ENCODE measurements around the gene ARSI.

Gene ARSI

DNA sequence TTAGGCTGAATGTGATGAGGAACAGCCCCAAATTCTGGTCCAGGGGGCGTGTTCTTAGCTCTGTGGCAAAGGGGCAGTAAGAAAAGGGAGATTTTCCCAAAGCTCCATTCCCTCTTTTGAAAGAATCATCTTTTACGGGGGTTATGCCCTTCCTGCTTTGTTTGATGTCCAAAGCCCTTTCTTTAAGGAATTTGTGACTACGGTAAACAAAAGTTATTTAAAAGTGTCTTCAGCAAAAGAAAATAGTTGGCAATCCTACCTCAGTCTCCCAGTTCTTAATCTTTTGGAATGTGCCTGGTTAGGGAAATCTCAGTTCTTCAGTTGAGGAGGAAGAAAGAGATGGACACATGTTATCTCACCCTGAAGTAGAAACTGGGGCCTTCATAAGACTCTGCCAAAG, 24.4 kb upstream of the ARSI start:
- no peak for FAIRE-seq

DNA sequence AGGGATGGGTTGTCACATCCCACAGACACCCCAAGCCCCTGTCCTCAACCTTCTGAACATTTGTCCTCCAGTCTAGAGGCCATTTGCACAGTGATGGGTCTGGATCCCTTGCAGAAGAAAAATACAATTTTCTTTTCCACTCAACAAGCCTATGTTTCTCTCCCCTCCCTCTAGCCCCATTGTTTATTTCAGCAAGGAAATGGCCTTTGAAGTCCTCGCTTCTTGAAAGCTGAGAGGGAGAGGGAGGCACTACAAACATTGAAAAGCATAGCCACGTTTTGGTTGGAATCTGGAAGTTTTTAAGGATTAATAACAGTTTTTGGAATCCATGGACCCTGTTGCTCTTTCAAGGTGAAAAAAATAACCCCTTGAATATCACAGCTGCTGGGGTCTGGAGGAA, 24.0 kb upstream of the ARSI start:
- FAIRE-seq (no peak), DNase-seq (ENCODE audit: insufficient read length, low spot score) (no peak)

More for the DNA sequence above, 24.4 kb upstream of the ARSI start:
- DNase-seq (ENCODE audit: insufficient read length, low spot score): no peak

DNA sequence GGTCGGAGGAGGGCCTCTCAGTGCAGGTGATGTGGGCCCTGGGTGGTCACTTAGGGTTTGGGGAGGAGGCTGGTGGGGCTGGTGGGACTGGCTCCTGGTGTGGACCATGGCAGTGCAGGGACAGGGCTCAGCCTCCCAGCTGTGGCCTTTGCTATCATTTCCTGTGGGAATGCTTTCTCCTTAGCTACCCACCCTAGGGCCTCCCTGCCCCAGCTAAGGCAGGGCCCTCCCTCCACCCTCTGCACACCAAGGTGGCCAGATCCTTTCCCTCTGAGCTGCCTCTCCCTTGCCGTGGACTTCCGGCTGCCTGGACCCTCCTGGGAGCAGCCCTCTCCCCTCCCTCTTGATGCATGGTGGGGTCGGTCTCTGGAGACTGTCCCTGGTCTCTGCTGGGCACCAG, 22.7 kb upstream of the ARSI start:
- DNase-seq (ENCODE audit: insufficient read length, low spot score) (no peak), FAIRE-seq (no peak)

DNA sequence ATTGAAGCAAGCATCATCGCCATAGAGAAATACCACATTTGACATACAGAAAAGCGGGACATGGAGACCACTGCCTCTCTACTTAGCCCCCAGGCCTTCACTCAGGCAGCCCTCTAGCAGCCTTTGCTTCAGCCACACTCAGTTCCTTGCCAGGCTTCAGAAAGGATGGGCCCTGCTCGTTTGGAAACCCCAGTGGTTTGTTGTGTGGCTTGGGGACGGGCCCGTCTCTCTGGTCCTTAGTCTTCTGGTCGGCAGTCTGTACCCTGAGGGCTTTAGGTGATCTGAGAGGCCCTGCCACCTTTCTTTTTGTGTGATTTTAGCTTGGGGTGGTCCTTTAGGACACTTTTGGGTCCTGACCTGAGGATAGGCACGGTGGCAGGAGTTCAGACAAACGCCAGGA, 21.1 kb upstream of the ARSI start:
- no peak for FAIRE-seq
- no peak for DNase-seq (ENCODE audit: insufficient read length, low spot score)

DNA sequence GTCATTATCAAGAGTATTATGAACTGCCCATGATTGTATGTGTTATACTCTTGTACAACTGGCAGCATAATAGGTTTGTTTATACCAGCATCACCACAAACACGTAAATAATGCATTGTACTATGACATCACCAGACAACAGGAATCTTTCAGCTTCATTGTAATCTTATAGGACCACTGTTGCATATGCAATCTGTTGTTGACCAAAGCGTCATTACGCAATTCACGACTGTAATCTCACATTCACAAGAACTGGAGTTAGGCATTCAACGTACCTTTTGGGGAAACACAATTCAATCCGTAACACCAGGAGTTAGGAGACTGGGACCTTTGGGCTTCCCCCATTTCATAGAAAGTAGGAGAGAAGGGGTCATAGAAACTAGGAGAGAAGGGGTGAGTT, 20.4 kb upstream of the ARSI start:
- DNase-seq (ENCODE audit: insufficient read length, low spot score) (no peak), FAIRE-seq (no peak)

DNA sequence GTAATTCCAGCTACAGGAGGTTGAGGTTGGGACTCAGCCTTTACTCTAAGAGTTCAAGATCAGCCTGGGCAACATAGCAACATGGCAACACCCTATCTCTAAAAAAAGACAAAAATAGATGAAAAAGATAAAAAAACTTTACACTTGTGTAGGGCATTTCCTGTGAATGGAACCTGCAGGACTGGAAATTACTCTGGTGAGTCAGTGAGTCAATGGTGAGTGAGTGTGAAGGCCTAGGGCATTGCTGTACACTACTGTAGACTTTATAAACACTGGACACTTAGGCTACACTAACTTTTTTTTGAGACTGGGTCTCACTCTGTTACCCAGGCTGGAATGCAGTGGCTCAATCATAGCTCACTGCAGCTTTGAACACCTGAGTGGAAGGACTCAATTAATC, 19.5 kb upstream of the ARSI start:
- DNase-seq (ENCODE audit: insufficient read length, low spot score) (no peak), FAIRE-seq (no peak)

DNA sequence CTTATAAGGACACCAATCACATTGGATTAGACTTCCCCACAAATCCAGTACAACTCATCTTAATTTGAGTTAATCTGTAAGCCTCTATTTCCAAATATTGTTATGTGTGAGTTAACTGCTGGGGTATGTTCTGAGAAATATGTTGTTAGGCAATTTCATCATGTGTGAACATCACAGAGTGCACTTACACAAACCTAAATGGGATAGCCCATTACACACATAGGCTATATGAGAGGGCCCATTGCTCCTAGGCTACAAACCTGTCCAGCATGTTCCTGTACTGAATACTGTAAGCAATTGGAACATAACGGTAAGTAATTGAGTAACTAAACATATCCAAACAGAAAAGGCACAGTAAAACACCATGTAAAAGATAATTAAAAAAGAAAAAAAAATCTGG, 19.1 kb upstream of the ARSI start:
- no peak for DNase-seq (ENCODE audit: insufficient read length, low spot score)
- no peak for FAIRE-seq

DNA sequence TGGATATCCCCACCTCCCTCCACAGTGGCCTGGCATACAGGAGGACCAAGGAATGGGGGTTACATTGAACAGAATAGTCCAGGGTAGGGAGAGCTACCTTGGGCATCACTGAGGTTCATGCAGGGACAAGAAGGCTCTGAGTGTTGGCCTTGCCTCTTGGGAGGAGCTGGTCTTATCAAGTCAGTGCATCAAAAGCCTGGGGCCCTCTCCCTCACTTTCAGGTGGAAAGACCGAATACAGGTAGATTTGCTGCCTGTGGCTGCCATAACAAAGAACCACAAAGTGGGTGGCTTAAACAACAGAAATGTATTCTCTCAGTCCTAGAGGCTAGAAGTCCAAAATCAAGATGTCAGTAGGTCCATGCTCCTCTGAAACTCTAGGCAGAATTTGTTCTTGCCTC, 18.5 kb upstream of the ARSI start:
- DNase-seq (ENCODE audit: insufficient read length, low spot score) (no peak), FAIRE-seq (no peak)

DNA sequence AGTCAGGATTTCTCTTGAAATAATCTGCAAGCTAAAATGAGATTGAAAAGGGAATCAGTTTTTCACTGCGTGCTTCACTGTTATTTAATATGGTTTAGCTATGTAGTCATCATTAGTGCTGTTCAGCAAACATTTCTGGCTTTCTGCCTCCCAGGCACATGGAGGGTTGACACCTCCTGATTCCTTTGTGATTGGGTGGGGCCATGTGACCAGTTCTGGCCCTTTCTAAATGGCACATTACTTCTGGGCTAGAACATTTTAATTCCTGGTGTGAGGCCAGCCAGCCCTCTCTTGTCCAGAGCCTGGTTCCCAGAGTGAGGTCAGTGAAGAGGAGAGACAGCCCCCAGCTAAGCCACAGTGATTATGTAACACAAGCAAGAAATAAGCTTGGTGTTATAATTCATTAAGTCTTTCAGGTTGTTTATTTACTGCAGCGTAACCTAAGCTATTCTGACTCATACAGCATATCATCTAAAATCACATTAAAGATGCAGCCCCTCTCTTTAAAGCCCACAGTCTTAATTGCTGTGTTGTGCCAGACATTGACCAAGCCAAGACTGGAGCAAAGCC, 17.4 kb upstream of the ARSI start:
- DNase-seq (ENCODE audit: insufficient read length, low spot score) (no peak), FAIRE-seq (no peak)

DNA sequence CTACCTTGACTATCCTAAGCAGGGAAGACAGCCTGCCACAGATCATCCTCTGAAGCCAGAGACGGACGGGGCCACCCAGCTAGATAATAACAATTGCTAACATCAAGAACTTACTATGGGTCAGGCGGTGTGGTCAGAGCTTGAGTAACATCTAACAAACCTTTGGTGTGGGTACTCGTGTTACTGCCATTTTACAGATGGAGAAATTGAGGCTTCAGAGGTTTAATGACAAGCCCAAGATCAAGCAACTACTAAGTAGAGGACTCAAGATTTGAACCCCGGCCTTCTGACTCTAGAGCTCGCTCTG, 16.7 kb upstream of the ARSI start:
- DNase-seq (ENCODE audit: insufficient read length, low spot score) (no peak), FAIRE-seq (no peak)

DNA sequence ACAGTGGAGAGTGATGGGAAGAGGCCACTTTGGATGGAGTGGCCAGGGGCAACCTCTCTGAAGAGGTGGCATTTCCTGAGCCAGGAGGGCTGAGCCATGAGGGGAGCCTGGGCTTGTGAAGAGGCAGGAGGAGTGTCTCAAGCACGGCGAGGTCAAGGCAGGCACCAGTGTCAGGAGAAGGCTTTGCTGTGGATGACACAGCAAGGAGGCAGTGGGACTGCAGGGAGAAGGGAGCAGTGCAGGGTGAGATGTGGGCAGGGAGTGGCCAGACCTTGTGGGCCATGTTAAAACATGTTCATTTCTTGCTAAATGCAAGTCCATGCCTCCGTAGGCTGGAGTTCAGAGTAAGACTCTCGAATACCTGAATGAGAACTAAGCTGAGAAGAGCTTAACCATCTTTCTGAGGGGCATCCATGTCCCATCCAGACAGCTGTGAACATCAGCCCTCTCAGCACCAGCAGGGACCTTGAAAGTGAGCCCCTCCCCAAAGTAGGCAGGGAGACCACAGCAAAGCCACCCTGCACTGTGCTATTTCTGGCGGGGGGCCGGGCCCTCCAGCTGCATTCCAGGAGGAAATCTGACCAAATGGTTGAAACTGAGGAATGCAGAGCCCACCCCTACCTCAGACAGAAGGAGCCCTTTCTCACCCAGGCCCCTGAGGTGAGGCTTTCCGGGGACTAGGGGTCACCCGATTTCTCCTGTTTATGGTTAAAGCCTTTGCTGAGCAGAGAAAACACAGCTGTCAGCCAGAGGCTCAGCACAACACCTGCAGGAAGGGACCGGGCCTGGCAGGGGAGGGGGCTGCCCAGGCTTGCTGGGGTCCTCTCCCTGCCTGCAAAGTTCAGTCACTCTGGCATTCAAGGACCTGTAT, 16.1 kb upstream of the ARSI start:
- FAIRE-seq (no peak), DNase-seq (ENCODE audit: insufficient read length, low spot score) (no peak)

DNA sequence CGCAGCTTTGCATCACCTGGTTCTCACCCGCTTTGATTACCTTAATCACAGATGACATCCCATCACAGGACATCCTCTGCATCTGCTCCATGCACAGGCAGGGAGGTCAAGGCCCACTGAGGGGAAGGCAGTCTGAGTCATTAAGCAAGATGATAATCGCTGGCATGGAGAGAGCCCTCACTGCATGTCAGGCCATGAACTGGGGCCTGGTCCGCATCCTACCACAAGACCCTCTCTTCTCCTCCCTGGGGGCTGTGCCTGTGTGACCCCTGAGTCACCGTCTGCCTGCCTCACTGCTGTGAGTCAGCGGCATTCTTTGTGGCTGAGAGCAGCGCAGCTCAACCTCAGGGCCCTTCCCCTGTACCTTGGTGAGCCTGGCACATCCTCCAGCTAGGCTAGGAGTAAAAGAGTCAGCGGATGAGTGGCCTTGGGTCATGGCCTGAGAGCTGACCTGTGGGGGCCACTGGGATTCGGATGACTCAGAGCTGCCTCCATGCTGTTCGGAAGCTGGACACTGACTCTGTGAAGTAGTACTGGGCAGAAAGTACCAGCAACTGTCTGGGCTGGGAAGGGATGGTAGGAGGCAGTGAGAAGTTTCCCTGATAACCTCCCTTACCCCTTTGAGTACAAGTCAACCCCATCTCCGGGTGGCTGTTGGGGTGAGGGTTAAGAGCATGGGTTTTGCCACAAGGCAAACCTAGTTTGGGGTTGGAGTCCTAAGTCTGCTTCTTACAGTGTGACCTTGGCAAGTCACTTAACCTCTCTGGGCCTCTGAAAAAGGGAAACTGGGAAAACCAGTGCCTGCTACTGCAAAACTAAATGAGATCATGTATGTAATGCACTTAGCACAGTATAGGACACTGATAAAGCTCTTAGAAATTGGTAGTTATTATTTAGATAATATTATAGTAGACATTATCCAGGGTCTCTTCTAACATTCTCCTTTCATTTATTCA, 14.6 kb upstream of the ARSI start:
- FAIRE-seq (no peak), DNase-seq (ENCODE audit: insufficient read length, low spot score) (no peak)

DNA sequence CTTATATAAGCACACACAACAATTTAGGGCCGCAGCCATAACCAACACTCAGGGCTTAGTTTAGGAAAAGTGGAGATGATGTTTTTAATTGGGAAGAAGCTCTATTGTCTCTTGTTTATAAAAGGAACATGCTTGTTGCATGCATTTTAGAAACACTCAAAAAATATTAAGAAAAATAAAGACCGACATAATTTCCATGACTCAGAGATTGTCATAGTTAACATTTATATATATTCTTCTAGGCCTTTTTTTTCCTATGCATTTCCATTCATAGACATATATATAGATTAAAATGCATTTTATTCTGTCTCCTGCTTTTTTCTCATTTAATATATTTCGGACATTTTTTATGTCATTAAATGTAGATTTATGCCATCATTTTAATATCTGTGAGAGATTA, 13.6 kb upstream of the ARSI start:
- DNase-seq (ENCODE audit: insufficient read length, low spot score) (no peak), FAIRE-seq (no peak)

DNA sequence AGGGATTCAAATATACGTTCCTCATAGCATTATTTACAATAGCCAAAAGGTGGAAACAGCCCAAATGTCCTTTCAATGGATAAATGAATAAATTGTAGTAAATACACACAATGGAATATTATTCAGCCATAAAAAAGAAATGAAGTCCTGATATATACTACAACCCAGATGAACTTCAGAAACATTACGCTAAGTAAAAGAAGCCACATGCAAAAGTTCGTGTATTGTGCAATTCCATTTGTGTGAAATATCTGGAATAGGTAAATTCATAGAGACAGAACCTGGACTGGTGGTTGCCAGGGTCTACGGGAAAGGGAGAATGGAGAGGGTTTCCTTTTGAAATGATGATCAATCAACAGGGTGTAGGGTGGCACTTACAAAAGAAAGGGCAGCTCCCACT, 12.5 kb upstream of the ARSI start:
- FAIRE-seq (no peak), DNase-seq (ENCODE audit: insufficient read length, low spot score) (no peak)

DNA sequence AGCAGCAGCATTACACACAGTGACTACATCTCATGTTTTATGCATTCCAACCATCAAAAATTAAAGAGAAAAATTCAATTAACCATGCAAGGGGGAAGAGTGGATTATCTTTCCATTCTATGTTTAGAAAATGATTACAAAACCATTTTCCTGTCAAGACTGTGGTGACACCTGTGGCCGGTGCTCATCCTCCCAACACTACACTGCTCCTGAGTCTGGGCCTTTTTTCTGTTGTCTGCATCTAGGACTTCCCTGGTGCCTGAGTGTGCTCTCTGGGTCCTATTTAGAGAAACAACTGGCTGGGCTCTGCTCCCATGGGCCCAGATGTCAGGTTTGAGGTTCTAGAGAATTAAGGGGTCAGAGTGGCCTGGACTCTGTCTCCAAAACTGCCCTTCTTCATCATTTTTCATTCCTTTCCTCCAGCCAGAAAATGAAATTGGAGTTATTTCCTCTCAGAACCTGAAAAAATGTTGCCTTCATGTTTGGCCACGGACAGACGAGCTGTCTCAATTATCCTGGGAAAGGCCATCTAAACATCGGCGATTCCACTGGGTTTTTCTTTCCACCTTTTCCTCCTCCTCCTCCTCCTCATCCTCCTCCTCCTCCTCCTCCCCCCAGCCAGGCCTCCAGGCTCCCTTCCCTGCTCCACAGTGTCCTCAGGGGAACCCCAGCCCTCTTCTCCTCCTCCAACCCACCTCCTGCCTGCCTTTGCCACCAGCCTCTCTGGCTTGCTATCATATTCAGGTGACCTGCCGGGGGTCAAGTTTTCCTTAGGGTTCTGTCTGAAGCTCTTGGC, 11.4 kb upstream of the ARSI start:
- FAIRE-seq (no peak), DNase-seq (ENCODE audit: insufficient read length, low spot score) (no peak)

DNA sequence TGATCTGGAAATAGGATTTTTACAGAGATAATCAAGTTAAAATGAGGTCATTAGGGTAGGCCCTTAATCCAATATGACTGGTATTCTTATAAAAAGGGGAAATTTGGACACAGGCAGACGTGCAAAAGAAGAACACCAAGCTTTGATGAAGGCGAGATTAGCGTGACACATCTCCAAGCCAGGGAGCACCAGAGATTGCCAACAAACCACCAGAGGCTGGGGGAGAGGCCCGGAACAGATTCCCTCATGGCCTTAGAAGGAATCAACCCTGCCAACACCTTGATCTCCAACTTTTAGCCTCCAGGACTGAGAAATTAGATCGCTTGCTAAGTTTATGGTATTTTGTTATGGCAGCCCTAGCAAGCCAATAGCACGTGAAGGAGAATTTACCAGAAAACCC, 10.8 kb upstream of the ARSI start:
- FAIRE-seq (no peak), DNase-seq (ENCODE audit: insufficient read length, low spot score) (no peak)

DNA sequence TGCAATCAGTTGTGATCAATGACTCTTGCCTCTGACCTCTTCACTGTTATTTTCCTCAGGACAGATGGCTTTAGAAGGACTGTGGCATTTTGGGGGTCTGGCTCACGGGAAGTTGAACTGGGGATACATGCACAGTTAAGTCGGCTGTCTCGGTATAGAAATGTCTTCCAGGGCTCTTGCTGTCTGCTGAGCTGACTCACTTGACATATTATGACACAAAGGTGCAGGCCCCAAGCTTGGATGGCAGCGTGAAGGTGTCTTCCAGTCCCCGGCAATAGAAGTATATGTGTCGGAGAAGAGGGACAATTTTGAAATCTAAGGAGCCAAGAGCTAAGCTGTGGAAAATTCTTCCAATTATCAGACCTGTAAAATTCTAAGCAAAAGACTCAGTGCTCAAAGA, 9.8 kb upstream of the ARSI start:
- FAIRE-seq: no peak

DNA sequence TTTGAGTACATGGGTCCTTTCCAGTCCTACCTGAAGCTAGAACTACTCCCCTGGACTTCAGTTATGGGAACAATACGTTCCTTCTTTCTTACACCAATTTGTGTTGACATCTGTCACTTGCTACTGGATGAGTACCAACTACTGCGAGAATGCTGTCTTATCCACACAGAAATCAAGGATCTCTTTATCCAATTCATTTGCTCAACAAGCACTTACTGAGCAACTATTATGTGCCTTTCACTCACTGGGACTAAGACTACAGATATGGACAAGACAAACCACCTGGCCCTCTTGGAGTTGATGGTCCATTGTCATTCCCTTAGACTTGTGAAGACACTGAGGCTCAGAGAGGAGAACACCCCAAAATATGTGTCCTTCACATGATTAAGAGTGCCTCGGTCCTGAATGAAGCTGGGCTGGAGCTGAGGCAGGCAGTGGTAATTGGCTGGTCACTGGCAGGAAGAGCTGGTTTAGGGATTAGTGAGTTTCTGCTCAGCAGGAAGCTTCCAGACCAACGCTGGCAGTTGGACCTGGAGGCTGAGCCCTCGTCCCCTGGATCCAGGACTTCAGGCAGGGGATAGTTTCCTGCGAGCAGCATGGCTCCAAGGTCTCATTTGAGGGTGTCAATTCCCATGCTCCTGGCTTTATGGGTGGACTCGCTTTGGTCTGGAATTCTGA, 8.4 kb upstream of the ARSI start:
- FAIRE-seq (no peak), DNase-seq (ENCODE audit: insufficient read length, low spot score) (no peak)

More for the DNA sequence above, 9.8 kb upstream of the ARSI start:
- DNase-seq (ENCODE audit: insufficient read length, low spot score): no peak

DNA sequence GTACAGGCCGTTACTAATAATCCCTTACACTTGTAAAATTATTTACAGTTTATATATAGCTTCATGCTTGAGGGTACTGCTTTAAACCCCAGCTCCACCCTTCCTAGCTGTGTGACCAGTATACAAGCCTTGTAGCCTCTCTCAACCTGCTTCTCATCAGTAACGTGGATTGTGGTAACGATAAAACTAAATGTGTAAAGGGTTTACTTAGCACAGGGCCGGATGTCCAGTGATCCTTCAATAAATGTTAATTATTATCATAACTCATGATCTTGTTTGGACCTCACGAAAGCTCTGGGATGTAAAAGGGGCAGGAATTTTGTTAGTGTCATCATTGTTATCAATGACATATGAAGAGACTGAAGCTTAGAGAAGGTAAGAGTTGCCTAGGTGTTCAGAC, 7.5 kb upstream of the ARSI start:
- no peak for DNase-seq (ENCODE audit: insufficient read length, low spot score)

DNA sequence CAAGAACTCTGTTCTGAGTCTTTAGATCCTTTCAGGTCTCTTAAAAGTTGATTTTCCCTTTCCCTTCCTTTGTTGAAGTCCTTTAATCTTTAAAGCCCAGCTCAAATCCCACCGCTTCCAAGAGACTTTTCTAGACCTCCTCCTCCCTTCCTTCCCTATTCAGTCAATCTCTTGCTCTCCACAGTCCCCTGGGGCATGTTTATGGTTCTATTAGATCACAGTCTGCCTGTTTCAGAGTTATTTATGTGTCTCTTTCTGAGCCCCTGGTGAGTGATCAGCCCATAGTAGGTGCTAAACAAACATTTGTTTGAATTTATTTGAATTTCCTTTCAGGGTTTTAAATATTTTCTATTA, 7.2 kb upstream of the ARSI start:
- DNase-seq (ENCODE audit: insufficient read length, low spot score): no peak
- FAIRE-seq: no peak

More for the DNA sequence above, 7.5 kb upstream of the ARSI start:
- no peak for FAIRE-seq
